Stimulated activated CD4-positive, alpha-beta T cell treated with anti-CD3 and anti-CD28 coated beads, Interleukin-4, amount 100 ng/mL, for 24 hours (primary cell): ENCODE data around the gene JAM3.

Experiments
- DNase-seq: peaks from one replicate; pipeline ENCODE4 v3.0.0-alpha.2; 2020

The JAM3 gene

GRCh38 chr11:134040386-134041302 lies 28.2 kb upstream of the JAM3 start:
- no peak for DNase-seq

GRCh38 chr11:134041349-134041748 lies 27.5 kb upstream of the JAM3 start:
- DNase-seq, result no peak

GRCh38 chr11:134041791-134042696 lies 26.8 kb upstream of the JAM3 start:
- no peak for DNase-seq

GRCh38 chr11:134043821-134044420 lies 25.0 kb upstream of the JAM3 start:
- DNase-seq, result no peak

- DNase-seq, result no peak
Observed at GRCh38 chr11:134044514-134045284, 24.2 kb upstream of the JAM3 start.

- DNase-seq, result no peak
Observed at GRCh38 chr11:134045799-134046635, 22.9 kb upstream of the JAM3 start.

GRCh38 chr11:134046681-134047449 lies 22.0 kb upstream of the JAM3 start:
- DNase-seq, result no peak

GRCh38 chr11:134047586-134047999 lies 21.3 kb upstream of the JAM3 start:
- no peak for DNase-seq

- no peak for DNase-seq
Observed at GRCh38 chr11:134048028-134048427, 20.8 kb upstream of the JAM3 start.

- DNase-seq, result no peak
Observed at GRCh38 chr11:134049303-134049702, 19.6 kb upstream of the JAM3 start.

- peak; percentile 76 for DNase-seq
Observed at GRCh38 chr11:134050541-134051383, 18.1 kb upstream of the JAM3 start.

- DNase-seq, result no peak
Observed at GRCh38 chr11:134052395-134052987, 16.4 kb upstream of the JAM3 start.

- no peak for DNase-seq
Observed at GRCh38 chr11:134052988-134053945, 15.6 kb upstream of the JAM3 start.

GRCh38 chr11:134055029-134055428 lies 13.8 kb upstream of the JAM3 start:
- DNase-seq, result no peak

GRCh38 chr11:134060316-134060715 lies 8.6 kb upstream of the JAM3 start:
- DNase-seq, result no peak

GRCh38 chr11:134062265-134063123 lies 6.4 kb upstream of the JAM3 start:
- no peak for DNase-seq

GRCh38 chr11:134063124-134063495 lies 5.8 kb upstream of the JAM3 start:
- DNase-seq, result no peak
